Tibial nerve (tissue), 3 donors: Measurements from ENCODE around the gene MMP25.
A peak's percentile ranks its signal among the peaks of the same experiment; 100 is the strongest.

Experiments used
- POLR2A ChIP-seq, 2 donors: fragments of 450-650 bp; IDR thresholded peaks; one replicate each; pipeline ENCODE4 v1.6.1; 2017; ENCODE audit warnings: antibody characterized with exemption in 2 of 2, mild to moderate bottlenecking in 2 of 2, moderate library complexity in 2 of 2
- TF ChIP-seq, protein P1 (sequence below), 5 experiments: fragments of 200-600 bp in 3 of 5; fragments of 450-650 bp in 2 of 5; sonication (generic) in 3 of 5; IDR thresholded peaks; one replicate each; pipeline ENCODE4 v1.5.1; 2016 to 2019; ENCODE audit warnings: antibody characterized with exemption in 5 of 5, mild to moderate bottlenecking in 3 of 5, moderate library complexity in 2 of 5

DNA sequence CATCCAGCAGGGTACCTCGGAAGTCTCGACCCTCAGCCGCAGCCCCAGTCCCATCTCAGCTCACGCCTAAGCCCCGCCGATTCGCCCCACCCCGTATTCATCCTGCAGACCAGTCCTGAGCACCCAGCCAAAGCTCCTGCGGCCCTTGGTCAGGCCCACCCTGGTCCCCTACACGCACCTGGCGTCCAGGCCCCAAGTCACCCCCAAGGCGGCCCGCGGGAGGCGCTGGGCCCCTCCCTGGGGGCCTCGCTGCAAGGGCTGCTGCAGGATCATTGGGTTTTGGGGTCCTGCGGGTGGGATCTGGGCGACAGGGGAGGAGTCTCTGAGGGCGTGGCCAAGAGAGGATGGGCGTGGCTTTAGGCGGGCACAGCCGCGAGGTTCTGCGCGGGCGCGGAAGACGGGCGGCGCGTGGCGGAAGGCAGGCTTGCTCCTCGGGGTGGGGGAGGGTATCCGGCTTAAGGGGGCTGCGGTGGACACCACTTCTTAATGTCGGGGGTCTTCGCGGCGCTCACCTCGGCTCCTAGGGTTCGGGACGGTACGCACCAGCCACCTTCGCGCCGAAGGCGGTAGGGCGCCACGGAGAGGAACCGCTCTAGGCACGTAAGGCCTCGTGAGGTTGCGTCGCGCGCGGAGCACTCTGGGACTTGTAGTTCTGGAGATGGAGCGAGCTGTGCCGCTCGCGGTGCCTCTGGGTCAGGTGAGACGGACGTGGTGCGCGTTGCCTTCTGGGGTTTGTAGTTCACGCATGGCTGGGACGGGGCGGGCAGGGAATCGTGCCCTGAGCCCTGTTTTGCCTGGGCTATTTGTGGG lies 22.5 kb upstream of the MMP25 start, which contains the start of the genes HCFC1R1 and THOC6:
- peak in 1 of 2 donors; percentile 66 for TF ChIP-seq POLR2A (IDR thresholded peaks at IDR 0.05)
- TF ChIP-seq, protein P1, sequence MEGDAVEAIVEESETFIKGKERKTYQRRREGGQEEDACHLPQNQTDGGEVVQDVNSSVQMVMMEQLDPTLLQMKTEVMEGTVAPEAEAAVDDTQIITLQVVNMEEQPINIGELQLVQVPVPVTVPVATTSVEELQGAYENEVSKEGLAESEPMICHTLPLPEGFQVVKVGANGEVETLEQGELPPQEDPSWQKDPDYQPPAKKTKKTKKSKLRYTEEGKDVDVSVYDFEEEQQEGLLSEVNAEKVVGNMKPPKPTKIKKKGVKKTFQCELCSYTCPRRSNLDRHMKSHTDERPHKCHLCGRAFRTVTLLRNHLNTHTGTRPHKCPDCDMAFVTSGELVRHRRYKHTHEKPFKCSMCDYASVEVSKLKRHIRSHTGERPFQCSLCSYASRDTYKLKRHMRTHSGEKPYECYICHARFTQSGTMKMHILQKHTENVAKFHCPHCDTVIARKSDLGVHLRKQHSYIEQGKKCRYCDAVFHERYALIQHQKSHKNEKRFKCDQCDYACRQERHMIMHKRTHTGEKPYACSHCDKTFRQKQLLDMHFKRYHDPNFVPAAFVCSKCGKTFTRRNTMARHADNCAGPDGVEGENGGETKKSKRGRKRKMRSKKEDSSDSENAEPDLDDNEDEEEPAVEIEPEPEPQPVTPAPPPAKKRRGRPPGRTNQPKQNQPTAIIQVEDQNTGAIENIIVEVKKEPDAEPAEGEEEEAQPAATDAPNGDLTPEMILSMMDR (IDR thresholded peaks at IDR 0.05) = peak in 1 of 5 experiments; percentile 29
